GM20431 (cell line): ENCODE results near the gene BUD13.

ENCODE experiments used
- in situ Hi-C: fragments of 300-500 bp; cut with MseI, MboI; formaldehyde crosslinking; loops from one replicate; pipeline ENCODE4 v1.15.0; 2020; ENCODE audit warnings: low sequenced_read_pairs; ENCODE audit not compliant: unreplicated experiment

Gene BUD13

GRCh38 chr11:116793772-116794097, 20.9 kb upstream of the BUD13 start:
- in situ Hi-C loops = loop anchor here (25.0 kb wide), 1 partner anchor 319 kb away; no protein-coding TSS in a partner anchor

DNA sequence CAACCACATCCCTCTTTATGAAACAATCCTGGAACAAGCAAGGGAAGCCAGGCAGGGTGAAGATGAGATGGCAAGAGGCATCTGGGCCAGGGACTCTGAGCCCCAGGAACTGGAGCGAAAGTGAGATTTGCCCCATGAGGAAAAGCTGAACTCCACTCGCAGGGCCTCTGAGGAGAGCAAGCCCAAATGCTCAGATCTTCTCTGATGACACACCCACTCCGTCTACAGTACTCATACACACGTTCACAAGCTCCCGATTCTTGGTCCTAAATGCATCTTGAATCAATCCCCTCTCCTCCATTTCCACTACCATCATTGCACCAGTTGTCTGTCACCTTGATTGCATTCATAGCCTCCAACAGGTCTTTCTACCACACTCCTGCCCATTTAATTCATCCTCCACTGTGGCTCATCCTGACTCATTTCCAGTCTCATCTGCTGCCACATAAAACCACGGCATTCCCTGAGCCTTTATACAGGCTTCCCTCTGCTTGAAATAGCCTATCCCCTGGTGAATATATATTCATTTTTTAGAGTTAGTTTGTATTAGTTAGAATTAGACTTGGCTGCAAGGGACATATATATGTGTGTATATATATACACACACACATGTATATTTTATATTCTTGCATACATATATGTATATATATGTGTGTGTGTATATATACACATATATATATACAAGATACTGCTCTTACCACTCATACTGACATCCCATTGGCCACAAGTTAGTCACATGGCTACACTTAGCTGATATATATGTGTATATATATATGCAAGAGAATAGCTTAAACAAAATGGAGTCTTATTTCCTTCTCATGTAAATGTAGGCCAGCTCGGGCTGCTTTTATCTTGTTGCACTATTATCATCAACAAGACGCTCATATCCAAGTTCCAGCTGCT, 20.3 kb upstream of the BUD13 start:
- in situ Hi-C loops = loop anchor here (25.0 kb wide), 1 partner anchor 319 kb away; no protein-coding TSS in a partner anchor

DNA sequence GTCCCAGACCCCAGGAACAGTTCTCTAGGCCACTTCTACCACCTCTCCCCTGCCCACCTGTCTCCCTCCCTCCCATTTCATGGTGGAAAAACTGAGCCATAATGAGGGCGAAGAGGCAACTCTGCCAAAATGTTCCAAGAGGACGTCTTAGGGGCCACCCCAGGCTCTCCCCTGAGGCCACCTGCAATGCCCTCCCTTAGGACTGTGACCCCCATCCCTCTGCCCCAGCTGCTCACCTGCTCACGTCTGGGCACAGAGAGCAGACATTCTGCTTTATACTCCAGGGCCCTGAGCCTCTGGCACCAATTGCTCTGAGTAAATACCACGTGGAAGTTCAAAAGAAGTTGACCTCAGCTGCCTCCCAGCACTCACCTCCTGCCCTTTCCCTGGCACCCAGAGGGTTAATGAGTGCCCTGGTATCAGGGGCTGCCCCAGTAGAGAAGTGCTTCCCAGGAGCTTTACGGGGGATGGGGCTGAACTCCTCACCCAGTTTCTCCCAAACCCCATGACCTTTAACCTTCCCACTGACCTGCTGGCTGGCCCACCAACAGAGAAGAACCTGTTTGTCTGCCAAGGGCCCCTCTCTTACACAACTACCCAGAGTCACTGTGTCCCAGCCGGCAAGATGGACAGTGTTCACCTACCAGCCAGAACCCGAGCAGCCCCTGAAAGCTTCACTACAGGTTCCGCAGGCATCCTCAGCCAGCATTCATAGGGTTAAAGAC, 19.5 kb upstream of the BUD13 start:
- in situ Hi-C loops = loop anchor here (25.0 kb wide), 1 partner anchor 320 kb away; no protein-coding TSS in a partner anchor

DNA sequence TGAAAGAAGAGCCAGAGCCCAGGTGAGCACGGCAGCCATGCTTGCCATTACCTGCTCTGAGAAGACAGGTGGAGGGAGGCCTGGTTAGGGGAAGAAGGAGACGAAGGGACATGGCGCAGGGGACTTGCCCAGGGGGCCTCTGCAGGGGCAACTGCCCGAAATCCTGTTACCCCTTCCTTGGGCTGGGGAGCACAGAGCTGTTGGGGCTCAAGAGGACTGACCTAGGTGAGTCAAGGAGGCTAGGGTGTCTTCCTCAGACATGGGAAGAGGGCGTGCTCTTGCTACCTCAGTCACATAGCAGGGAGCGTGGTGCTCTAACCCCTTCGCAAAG, 19.0 kb upstream of the BUD13 start, which contains the start of gene APOA5:
Gene APOA5 (minus strand): TSS at position 67 of the 331 bp plus-strand sequence. CDS start 19 bp downstream, at position 48.
- in situ Hi-C loops = loop anchor here (25.0 kb wide), 1 partner anchor 321 kb away; no protein-coding TSS in a partner anchor

DNA sequence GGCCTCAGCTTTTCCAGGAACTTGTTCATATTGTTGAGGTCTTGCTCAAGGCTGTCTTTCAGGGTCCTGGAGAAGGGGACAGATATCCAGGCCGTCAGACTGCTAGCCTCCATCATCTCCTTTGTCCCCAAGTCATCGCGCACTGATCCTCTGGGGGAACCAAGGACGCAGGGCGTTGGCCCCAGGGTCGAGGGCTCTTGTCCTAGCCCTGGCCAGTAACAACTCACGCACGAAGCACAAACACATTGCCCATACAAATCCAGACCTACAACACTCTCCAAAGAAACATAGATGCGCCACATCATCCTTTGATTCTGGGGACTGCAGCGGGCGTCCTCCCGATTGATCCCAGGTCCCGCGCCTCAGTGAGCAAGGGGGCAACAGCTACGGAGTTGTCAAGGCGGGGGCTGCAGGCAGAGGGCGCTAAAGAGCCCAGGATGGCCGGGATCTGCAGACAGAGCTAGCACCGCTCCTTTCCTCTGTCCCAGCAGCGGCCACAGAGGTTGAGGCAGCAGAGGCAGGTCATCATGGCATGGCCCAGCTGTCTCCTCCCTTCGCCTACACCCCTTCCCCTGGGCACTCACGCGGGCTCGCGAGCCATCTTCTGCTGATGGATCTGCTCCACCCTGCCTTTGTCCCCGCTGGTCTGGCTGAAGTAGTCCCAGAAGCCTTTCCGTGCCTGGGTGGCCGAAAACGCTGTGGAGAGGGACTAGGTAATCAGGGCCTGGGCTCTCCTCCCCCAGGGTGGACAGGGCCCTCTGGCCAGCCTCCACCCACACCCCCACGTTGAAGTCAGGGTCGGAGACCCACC, 18.4 kb upstream of the BUD13 start:
- in situ Hi-C loops = loop anchor here (25.0 kb wide), 1 partner anchor 321 kb away; no protein-coding TSS in a partner anchor

GRCh38 chr11:116790167-116791001, 17.6 kb upstream of the BUD13 start:
- in situ Hi-C loops = loop anchor here (25.0 kb wide), 1 partner anchor 322 kb away; no protein-coding TSS in a partner anchor

DNA sequence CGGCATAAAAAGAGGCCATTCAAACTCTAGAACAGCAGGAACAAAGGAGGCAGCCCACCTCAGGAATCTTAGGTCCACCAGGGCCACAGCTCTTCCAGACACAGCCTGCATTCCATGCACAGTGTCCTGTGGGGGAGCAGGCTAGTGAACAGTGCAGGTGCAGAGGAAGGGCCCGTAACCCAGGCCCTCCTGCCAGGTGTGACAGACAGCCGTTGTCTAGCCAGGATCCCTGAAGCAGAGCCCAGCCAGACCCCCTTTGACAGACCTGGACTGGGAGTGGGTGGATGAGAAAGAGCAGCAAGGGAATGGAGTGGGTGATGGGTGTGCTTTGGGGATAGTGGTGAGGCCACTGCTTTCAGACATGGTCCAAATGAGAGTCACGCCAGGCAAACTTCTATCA, 16.2 kb upstream of the BUD13 start:
- in situ Hi-C loops = loop anchor here (25.0 kb wide), 1 partner anchor 323 kb away; no protein-coding TSS in a partner anchor

DNA sequence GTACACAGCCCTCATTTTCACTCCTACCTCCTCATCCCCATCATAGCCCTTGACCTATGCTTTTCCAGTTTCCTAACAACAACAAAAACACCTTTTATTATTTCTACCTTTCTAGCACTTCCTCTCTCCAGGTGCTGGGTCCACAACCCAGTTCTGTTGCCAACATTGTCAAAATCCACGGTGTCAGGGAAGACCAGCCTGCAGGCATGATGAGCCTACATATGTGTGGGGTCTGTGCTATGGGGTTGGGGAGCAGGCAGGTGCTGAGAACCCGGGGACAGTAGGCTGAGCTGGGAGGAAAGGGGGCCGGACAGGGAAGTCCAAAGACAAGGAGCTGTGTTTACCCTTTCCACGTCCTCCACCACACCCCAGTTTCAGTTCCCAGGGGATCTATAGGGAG, 15.7 kb upstream of the BUD13 start:
- in situ Hi-C loops = loop anchor here (25.0 kb wide), 1 partner anchor 324 kb away; no protein-coding TSS in a partner anchor

- in situ Hi-C loops = loop anchor here (25.0 kb wide), 1 partner anchor 324 kb away; no protein-coding TSS in a partner anchor
These were observed 15.1 kb upstream of the BUD13 start, which contains the start of gene ZPR1 for GRCh38 chr11:116787786-116788486. TSS of gene ZPR1 (minus strand) at chr11:116788023. CDS start at chr11:116787990, 33 bp downstream.

- in situ Hi-C loops = loop anchor here (25.0 kb wide), 1 partner anchor 325 kb away; no protein-coding TSS in a partner anchor
These were observed 14.6 kb upstream of the BUD13 start for GRCh38 chr11:116787436-116787785.

DNA sequence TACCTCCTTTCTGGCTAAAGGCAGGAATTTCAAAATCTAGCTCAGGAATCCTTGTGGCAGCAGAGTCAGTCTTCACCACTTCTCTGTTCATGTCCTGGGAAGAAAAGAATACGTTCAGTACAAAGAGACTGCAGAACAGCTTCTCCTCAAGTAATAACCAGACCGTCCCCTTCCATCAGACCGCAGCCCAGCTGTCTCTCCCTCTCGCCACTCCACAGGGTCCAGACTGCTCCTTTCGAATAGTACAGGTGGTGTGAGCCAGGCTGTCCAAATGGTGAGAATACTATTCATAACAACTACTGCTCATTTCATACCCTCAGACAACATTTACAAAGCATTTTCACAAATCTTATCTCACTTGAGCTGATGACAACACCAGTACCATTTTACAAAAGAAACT, 14.2 kb upstream of the BUD13 start:
- in situ Hi-C loops = loop anchor here (25.0 kb wide), 1 partner anchor 325 kb away; no protein-coding TSS in a partner anchor

- in situ Hi-C loops = loop anchor here (25.0 kb wide), 1 partner anchor 326 kb away; no protein-coding TSS in a partner anchor
These were observed 13.5 kb upstream of the BUD13 start for GRCh38 chr11:116786326-116786725.

DNA sequence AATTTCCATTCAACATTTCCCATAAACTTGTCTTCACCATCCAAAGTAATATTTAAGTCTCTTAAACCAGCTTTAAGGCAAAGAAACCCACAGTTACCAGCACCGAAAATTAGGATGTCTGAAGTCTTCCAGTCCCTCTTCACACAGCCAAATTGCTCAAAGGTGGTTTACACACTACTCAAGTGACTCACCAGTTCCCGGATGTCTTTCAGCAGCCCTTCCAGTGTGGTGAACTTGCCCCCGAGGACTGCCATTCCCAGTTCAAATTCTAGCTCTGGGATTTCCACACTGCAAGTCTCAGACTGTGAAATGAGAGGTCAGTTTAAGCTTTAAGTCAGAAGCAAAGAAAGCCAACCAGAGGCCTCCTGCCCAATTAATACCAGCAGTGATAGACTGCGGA, 9.9 kb upstream of the BUD13 start:
- in situ Hi-C loops = loop anchor here (25.0 kb wide), 1 partner anchor 330 kb away; no protein-coding TSS in a partner anchor

GRCh38 chr11:116778556-116778955, 5.8 kb upstream of the BUD13 start:
- in situ Hi-C loops = loop anchor here (25.0 kb wide), 1 partner anchor 334 kb away; no protein-coding TSS in a partner anchor

DNA sequence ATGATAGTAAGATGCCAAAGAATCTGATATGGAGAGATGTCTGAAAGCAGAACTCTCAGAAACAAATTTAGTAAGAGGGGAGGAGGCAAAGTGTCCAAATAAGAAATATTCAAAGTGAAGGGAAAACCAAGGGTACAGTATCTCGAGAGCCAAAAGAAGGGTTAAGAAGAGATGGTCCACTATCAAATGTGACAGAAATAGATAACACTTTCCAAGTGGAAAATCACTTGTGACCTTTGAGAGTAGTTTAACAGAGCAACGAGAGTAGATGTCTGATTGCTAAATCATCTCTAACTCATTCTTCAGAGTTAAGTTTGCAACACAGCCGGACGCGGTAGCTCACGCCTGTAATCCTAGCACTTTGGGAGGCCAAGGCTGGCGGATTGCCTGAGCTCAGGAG, 4.3 kb upstream of the BUD13 start:
- in situ Hi-C loops = loop anchor here (25.0 kb wide), 1 partner anchor 335 kb away; no protein-coding TSS in a partner anchor

DNA sequence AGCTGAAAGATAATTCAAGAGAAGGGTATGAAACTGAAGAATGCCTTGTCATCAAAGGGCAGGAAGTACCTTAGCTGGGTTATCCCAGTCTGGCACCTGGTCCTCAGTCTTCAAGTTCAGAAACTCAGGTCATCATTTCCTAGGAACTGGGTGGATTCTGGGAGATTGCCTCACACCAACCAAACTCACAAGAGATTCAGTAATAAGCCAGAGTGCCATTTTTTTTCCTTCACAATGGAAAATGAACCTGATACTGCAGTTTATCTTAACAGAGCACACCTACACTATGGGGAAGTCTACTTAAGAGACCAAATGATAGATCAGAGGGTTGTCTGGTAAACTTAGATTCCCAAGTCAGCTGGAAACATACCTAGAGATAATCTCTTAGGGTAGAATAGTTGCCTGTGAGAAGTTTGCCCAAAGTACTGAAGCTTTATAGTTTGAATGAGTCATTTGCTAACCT, 3.8 kb upstream of the BUD13 start:
- in situ Hi-C loops = loop anchor here (25.0 kb wide), 1 partner anchor 336 kb away; no protein-coding TSS in a partner anchor

DNA sequence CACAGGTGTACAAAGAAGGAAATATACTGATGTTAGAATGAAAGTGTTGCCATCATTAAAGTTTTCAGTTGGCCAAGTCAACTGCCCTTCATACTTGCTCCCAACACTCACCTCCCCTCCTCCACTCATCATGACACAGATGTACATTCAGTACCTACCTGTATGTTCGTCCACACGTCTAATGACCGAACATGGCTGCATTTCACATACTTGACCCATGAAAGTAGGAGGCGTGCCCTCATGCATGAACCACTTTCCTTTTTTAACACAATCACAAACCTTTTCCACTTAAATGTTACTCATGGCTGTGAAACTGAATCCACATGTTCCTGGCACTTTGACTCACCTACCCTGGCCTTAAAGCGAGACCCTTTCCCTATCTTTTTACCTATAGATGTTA, 3.2 kb upstream of the BUD13 start:
- in situ Hi-C loops = loop anchor here (25.0 kb wide), 1 partner anchor 336 kb away; no protein-coding TSS in a partner anchor

DNA sequence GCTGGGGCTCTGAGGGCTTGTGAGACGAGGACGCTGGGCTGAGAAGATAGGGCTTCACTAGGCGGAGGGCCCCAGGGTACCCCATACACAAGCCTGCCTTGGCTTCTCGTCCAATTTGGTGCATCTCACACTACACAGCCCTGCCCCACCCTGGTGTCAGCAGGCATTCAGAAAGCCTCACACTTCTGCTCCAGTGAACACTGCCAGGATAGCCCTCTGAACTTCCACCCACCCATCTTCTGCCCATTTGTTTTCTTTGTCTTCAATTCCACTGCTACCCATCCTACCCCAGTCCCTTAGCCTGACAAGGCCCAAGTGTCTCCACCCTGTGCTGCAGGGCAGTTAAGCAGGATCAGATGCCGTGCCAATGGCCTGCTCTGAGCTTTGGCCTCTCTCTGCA, 1.9 kb upstream of the BUD13 start:
- in situ Hi-C loops = loop anchor here (25.0 kb wide), 1 partner anchor 338 kb away; no protein-coding TSS in a partner anchor
